ENCODE results near the gene NMNAT2.
"Not testable (repeated sequence)": the region's sequence is repeated elsewhere in the genome, so short reads cannot be mapped to it uniquely, and the experiment has no call there.

NMNAT2 gene

GRCh38 chr1:183283286-183283685 lies 134.9 kb downstream of the NMNAT2 start:
- DNase-seq, result no peak

DNA sequence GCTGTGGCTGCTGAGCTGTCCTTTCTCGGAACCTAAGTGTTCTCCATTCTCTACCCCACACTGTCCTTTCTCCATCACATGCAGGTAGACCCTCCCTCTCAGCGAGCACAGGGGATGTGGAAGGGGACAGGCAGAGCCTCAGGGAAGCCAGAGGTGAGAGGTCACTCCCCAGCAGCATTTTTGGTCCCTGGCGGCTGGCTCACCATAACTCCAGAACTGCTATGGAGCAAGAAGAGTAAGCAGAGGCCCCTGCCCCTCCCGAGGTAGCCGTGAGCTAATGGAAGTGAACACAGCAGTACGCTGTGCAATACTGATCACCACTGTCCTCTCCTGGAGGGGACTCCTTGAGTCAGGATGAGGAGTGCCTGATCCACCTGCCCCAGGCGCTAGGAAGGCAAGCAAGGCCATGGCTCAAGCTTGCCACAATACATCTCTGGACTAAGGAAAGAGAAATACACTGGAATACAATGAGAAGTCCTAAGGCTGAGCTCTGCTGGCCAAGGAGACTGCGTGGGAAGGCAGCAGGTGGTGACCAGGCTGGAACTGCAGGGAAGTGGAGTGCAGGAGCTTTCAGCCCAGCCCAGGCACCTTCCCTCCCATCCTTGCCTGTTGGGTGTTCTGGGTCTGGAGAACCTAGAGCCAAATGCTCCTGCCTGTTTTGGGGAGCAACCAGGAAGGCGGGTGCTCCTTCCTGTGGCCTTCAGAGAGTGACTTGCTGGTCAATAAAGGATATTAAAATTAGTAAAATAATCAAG lies 135.9 kb downstream of the NMNAT2 start:
- DNase-seq, result no peak

DNA sequence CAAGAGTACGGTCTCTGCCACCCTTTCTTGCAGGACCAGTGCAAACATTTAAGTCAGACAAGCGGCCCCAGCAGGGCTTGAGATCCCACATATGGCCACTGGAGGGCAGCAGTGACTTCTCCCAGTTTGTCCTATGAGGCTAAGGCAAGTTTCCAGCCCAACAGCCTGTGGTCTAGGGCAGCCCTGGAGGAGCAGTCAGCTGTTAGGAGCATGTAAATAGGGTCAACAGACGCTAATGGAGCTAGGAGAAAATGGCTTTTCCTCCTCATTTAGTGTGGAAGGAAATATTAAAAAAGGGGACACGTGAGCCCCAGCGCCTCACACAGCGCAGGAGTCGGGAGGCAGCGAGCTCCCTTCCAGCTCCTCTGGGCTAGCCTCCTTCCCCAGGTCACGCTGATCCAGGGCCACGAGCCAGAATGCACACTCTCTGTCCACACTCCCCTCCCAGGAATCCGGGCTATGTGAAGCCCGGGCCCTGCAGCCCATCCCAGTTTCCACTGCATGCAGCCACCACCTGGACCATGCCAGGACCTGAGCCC lies 136.6 kb downstream of the NMNAT2 start:
- peak; percentile 87 for DNase-seq

- peak; percentile 52 for DNase-seq
Observed at GRCh38 chr1:183281039-183281438, 137.1 kb downstream of the NMNAT2 start.

- DNase-seq, result peak; percentile 82
Observed at GRCh38 chr1:183279835-183280234, 138.3 kb downstream of the NMNAT2 start.

GRCh38 chr1:183278739-183279591 lies 139.2 kb downstream of the NMNAT2 start:
- peak; percentile 54 for DNase-seq

DNA sequence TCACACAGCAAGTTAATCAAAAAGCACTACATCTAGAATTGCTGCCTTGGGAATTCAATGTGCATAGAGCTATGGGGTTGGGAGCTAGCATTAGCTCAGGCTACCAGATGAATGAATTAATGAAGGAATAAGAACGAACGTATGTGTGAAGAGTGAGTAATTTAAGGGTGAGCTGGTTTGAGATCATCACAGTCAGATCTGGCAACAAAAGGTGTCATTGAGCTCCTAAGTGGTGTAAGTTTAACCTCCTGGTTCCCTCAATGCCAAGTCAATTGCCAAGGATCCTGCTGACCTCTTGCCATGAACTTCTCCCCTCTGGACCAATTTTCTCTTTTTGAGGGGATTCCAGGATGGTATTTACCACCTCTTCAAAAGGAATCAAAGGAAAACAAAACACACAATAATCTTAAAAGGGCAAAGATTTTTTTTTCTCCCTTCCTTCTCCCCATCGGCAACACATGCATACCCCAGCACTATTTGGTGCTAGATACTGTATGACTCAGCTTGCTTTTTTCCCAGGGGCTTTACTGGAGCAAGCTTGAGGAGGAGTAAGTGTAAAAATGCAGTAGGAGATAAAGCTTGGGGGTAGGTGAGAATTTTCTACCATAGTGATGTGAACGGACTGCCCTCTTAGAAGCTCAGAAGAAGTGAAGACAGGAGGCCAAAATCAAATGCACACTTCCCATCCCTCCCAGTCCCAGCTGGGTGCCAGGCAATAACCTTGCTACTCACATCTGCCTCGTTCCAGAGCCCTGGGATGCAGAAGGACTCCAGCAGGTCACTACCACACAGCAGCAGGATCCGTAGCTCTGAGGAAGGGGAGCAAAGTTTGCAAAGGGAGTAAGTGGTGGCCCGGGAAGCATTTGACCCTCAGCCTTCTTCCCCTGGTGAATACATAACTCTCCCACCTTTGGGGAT lies 140.1 kb downstream of the NMNAT2 start:
- DNase-seq, result no peak

DNA sequence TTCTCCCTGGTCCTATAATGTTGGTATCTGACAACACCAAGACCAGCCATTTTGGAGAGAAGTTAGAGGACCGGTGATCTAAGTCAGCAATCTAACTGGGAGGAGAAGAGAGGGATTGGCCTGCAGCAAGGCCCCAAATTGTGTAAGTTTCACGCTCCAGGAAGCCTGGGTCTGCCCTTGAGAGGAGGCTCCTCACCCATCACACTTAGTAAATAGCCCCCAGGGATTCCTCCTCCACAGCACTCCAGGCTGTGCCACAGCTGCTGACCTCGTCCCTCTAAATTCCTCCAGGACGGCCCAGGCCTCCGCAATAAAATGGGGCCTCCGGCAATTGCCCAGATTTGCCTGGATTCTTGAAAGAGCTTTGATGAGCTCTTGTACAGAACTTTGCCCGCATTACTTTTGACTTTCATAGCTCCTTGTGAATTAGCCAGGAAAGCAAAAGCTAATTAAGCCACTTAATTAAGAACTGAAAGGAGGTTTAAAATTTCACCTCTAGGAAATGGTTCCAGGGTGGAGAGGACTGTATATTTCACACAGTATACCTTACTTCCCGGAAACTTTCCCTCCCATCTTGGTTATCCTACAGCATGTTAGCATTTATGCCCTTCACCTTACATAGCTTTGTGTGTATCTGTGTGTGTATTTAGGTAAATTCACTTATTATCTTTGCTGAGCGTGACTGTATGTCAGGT lies 141.6 kb downstream of the NMNAT2 start:
- peak; percentile 70 for DNase-seq

DNA sequence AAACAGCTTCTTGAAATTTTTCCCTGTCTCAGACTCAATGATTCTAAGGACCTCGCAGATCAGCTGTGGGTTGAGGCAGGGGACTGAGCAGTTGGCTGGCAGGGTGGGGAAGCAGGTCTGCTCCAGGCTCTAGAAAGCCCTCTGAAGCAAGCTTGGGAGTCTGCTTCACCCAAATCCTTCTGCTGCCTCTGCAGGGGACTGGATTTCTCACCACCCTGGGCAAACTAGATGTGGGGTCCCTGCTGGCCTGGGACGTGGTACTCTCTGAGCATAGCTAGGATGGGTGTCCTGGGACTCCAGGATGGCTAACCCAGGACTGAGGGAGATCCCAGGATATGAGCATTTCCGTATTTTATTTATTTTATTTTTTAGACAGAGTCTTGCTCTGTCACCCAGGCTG lies 142.9 kb downstream of the NMNAT2 start:
- no peak for DNase-seq

GRCh38 chr1:183274836-183275235 lies 143.3 kb downstream of the NMNAT2 start:
- DNase-seq, result no peak

- DNase-seq, result not testable (repeated sequence)
Observed at GRCh38 chr1:183273984-183274383, 144.2 kb downstream of the NMNAT2 start.

- no peak for DNase-seq
Observed at GRCh38 chr1:183273300-183273699, 144.9 kb downstream of the NMNAT2 start.

DNA sequence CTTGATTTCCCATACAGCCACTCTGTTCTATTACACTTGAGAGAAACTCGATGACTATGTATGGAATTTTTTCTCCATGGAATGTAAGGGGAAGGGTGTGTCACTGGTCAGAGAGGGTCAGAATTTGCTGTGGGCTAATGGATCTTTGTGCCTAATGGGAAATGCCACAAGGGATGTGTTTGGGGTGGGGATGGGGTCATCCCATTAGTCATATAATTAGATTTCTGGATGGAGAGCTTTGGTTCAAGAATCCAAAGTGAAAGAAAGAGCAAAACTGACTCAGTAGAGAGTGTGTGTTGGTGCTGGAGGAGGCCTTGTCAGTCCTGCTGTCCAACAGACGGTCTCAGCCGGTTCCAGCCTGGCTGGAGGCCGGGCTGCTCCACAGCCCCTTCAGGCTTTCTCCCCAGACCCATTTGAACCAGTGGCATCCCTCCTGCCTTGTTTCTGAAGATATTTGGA lies 145.8 kb downstream of the NMNAT2 start:
- DNase-seq, result peak; percentile 60

DNA sequence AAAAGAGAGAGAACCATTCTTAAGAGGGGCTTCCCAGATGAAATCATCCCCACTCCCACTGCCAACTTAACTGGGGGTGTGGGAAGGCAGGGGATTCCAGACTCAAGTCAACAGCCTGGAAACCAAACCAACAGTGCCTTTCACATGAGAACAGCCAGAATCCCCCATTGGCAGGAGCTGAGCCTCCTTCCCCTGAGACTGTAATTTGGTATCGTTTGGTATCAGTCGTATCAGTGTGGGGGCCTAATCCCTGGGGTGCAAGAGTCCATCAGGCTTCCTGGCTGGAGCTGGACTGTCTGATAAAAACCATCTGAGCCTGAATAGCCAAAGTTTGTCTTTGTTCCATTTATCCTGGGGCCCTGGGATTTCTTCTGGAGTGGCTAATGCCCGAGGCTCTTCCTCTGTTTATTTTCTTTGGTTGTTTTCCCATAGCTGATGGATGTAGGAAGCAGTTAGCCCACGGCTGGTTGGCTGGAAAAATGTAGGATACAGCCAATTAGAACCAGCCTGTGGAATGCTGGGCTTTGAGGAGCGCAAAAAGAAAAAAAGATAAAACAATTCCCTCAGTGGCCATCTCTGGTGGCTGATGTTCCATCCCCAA lies 147.5 kb downstream of the NMNAT2 start:
- peak; percentile 72 for DNase-seq

DNA sequence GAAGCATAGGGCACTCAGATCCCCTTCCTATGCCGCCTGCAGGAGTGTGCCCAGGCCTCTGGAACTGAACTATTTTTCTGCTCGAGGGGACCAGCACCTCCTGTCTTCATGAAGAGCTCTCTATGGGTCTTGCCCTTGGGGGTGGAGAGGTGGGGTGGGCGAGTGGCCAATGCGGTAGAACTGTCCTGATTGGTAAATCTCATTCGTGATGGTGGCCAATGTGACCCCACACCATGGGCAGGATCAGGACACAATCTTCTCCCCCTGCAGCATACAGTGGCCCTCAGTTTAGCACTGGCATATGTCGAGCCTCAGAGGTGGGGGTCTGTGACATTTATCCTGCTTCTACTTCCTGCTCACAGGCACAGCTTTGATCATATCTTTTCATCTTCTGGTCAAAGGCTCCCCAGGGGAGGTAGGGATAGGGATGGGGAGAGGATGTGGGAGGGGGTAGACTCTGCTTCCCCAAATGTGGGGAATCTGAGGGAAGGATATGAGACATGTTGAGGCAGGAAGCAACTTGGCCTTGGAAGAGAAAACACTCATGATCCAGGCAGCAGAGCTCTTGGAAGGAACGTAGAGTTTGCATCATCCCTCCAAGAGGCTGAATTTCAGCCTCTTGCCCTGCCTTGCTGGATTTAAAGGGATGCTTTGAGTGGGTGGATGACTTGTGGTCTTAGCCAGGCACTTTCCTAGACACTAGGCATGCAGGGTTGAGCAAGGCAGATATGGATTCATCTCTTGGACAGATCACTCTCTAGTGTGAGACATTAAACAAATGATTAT lies 150.3 kb downstream of the NMNAT2 start:
- peak; percentile 42 for DNase-seq

DNA sequence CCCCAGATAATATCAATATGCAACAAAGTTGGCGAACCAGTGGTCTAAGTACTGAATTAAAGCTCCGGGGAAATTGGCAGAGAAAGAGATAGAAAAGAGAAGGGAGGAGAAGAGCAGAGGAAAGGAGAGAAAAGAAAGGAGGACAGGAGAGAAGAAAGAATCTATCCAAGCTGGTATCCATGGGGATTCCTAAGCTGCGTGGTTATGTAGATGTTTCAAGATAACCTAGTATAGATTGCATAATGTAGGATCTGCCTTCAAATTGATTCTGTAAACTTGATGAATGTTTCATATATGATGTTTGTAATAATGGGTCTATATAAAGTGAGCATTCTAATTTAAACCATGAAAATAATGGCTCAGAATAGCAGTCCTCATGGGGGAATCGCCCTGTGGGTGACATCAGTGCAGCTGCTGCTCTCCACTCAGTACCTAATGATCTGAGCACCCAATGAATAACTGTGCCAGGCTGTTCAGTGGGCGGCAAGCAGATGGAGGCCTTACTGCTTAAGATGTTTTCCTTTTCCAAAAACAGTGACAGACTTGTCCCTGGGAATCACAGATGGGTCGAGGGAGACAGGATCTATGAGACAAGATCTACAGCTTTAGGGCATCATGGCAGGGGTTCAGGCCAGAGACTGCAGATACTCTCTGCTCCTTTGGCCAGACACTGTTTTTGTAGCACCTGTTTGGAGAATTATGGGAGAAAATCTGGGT lies 154.1 kb downstream of the NMNAT2 start:
- no peak for DNase-seq

- no peak for DNase-seq
Observed at GRCh38 chr1:183262628-183263200, 155.5 kb downstream of the NMNAT2 start.

DNA sequence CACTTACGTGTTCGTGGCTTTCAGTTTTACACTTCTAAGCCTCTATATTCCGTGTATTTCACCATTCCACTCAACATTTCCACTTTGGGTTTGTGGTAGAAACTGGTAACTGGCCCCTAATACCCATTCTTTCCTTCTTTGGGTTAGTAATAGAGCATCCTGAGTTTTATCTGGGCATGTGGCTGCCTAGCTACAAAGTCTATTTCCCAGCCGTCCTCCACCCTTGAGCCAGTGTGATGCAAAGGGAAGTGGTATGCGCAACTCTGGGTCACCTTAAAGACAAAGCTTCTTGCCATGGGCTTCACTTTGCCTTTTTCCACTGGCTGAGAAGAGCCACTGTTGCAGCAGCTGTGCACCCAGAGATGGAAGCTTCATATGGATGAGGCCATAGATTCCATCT lies 158.3 kb downstream of the NMNAT2 start:
- no peak for DNase-seq

GRCh38 chr1:183255073-183255472 lies 163.1 kb downstream of the NMNAT2 start:
- DNase-seq, result no peak

All from T1000 (cell line).